Measurements from ENCODE around the gene ZGPAT.

The ZGPAT gene

DNA sequence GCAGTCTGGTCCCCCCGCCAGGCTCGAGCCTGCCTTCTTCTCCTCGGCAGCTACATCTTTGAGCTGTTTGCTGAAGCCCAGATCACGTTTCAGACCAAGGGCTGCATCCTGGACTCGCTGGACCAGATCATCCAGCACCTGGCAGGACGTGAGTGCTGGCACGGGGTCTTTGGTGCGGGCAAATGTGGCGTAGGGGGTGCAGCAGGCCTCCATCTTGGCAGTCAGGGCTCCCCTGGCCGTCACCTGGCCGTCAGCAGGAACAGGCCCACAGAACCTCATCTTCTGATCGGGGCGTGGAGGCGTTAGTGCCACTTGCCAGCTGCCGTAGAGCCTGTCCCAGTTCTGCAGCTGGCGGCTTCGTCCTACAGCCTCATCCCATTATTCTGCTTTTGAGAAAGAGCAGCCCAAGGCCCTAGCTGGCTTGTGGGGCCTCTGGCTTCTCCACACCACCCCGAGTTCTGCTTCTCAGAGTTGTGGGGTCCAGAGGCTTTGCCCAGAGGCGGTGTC is 28.0 kb upstream of the ZGPAT start:
- DNase-seq: no peak

- DNase-seq: no peak
Observed at GRCh38 chr20:63680427-63680826, 27.4 kb upstream of the ZGPAT start.

- no peak for DNase-seq
Observed at GRCh38 chr20:63680857-63681608, 26.8 kb upstream of the ZGPAT start.

GRCh38 chr20:63681609-63682142 is 26.2 kb upstream of the ZGPAT start:
- DNase-seq: no peak

GRCh38 chr20:63682384-63683139 is 25.3 kb upstream of the ZGPAT start:
- DNase-seq: peak; percentile 29

- DNase-seq: no peak
Observed at GRCh38 chr20:63685269-63686026, 22.4 kb upstream of the ZGPAT start.

- DNase-seq: peak; percentile 25
Observed at GRCh38 chr20:63686094-63686491, 21.7 kb upstream of the ZGPAT start.

DNA sequence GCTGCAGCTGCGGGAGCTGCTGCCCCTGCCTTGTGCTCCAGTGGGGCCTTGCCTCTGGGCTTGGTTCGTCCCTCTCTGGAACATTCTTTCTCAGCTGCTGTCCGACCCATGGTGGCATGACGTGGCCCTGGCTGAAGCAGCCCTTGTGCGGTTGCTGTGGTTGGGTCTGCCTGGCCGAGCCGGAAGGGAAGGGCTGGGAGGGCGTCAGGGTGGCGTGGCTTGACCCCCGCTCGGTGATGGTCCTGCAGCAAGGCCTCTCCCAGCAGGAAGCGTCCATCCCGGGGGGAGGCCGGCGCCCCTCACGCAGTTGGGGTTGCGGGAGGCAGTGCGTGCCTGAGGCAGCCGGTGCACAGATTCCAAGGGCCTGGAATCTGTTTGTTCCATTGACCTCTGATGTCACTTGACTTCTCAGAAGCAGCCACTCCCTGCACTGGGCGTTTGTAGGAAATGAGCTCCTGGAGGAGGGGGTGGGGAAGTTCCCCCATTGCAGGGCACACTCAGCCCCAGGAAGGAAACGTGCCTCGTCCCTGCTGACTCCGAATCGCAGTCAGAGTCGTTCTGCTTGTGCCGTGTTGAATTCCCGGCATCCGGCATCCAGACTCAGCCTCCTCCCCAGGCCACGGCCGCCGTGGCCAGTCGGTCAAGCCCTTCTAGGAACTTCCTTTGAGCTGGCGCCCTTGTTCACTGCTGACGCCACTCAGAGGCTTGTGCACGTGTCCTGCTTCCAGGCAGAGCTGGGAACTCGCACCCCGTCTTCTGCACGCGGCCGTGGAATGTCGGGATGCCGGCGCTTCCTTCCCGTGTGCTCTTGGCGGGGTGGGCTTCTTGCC is 21.1 kb upstream of the ZGPAT start:
- DNase-seq: peak; percentile 60

- DNase-seq: peak; percentile 25
Observed at GRCh38 chr20:63687419-63688178, 20.2 kb upstream of the ZGPAT start.

- no peak for DNase-seq
Observed at GRCh38 chr20:63688228-63689045, 19.4 kb upstream of the ZGPAT start.

GRCh38 chr20:63689046-63690002 is 18.5 kb upstream of the ZGPAT start:
- no peak for DNase-seq

GRCh38 chr20:63690003-63690897 is 17.6 kb upstream of the ZGPAT start:
- DNase-seq: no peak

DNA sequence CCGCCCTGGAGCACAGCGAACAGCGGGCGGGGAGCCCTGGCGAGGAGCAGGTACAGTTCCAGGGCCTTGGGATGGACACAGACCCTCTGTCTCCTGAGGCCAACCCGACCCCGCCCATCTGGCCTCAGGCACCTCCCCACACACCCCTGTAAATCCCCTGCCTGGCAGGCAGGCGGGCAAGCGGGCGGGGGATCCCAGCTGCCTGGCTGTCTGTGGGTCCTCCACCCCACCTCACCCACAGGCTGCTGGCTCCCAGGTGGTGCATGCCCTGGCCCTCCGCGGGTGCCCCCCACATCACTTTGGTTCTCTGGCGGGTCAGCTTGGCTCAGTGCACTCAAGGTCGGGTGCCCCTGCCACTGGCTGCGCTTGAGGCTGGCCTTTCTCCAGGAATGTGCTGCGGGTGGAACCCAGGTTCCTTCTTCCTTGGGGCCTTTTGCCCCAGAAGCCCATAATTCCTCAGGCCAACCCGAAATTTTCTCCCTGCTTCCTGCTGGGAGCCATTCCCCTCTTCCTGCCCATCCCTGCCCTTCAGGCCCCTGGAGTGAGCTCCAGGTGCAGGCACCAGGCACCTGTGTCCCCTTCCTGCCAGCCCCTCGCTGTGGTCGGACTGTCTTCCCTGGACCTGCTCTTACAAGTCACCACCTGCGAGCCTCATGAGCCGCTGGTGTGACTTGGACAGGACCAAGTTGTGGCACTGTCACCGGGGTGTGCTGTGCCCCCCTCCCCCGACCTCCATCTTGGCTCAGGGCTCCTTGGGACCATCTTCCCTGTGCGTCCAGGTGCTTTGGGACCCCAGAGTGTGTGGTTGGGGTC is 16.7 kb upstream of the ZGPAT start:
- DNase-seq: no peak

DNA sequence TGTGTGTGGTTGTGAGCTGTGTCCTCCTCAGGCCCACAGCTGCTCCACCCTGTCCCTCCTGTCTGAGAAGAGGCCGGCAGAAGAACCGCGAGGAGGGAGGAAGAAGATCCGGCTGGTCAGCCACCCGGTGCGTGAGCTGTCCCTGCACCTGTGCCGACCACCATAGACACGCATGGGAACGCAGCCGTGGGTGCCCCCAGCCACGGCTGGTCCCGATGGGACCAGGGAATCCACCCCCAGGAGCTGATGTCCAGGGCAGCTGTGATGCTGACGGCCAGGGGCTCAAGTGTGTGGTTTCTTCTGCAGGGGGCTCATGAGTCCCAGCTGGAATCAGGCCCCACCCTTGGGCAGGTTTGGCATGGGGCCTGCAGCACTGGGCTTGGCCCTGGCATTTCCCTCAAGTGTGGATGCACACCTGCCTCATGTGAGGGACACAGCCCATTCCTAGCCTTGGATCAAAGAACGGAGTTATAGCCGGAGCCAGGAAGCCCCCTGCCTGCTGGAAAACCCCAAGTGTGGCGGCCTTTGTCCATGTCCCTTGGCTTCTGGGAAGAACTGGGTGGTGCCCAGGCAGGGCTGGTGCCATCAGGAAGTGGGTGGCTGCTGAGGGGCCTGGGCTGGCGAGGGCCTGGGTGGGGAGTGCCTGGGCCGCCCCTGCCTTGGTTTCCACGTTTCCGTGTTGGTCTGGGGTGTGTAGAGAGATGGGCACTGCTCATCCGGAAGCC is 16.0 kb upstream of the ZGPAT start:
- no peak for DNase-seq

GRCh38 chr20:63692436-63693082 is 15.3 kb upstream of the ZGPAT start:
- no peak for DNase-seq
